Activated CD4-positive, alpha-beta T cell treated with anti-CD3 and anti-CD28 coated beads for 24 hours (primary cell): Measurements from ENCODE around the gene LATS1.

ENCODE experiments used
- DNase-seq, 2 donors: peaks; one replicate each; pipeline ENCODE4 v3.0.0-alpha.2; 2020; ENCODE audit warnings: low read depth in 2 of 2

The LATS1 gene

DNA sequence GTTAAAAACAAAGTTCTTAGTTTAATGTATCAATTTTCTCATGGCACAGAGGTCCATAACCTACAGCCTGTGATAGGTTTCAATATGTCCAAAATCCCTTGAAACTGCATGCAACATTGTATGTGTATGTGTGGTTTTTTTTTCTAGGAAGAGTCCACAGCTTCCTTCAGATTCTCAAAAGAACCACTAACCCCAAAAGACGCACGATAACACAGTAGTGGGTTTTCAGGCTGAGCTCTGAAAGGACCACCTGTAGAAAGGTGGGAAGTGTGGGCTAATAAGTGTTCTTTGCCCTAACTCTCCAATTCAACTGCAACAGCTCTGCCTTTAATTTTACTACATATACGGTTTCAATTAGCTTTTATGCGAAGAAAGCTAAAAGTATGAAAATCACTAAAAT, 57.9 kb downstream of the LATS1 start:
- no peak for DNase-seq

DNA sequence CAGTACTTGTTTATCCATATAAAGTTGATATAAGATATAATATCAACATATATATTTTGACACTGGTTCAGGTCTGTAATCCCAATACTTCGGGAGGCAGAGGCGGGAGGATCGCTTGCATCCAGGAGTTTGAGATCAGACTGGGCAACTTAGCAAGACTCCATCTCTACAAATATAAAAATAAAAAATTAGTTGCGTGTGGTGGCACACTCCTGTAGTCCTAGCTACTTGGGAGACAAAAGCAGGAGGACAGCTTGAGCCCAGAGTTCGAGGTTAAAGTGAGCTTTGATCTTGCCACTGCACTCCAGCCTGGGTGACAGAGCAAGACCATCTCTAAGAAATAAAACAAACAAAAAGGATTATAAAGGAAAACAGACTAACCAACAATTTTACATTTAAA, 60.5 kb downstream of the LATS1 start:
- no peak for DNase-seq

DNA sequence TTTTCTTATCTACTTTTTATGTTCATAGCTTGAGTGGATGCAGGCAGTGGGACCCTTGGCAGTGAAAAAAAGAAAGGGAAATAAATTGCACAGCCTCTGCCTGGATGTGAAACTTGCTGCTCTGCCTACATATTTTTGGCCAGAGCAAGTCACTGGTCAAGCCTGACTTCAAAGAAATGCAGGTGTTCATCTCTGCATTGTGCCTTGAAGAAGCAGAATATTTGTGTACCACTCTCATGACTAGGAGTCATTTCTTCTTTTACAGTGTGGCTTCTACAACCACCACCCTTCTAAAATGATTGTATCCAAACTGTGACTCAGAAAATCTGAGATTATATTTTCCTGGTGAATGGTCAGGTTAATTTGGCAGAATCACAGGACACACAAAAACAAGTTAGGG, 66.8 kb downstream of the LATS1 start:
- DNase-seq: no peak

DNA sequence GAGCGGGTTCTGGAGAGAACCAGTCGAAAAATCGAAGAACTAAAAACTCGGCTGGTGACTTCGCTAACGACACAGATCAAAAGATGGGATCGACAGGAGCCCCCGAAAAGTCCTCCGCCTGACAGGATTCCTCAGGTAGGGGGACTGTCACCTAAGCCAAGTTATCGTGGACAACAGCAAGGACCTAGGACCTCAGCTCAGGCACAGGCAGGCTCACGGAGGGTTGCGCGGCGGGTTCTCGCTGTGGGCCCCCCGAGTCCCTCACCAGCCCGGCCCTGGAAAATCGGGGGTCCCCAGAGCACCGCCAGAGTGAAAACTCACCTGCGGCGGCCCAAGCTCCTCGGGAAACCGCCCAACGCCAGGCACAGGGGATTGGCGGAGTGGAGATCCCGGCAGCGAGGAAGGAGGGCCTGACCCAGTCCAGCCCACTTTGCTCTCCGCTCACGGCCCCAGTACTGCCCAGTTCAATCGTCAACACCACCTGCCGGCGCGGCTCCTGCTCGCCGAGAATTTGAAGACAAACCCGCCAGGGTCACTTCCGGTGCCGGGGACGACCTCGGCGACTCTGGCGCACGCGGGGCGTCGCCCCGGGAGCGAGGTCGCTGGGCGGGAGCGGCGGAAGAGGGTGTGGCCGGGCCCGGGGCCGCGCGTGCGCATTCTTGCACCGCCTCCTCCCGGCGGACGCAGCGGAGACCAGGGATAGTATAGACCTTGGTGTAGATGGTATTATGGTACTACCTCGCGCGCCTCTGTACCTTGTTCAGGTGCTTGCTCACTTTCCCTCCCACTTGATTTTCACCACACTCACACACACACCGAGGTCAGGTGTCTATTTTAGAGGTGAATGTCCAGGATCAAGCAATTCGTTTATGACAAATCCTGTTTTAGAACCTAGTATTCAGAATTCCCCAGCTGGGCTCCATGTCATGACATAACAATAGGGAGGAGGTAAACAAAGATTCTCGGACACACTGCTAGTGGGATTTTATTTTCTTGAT, 69.5 kb downstream of the LATS1 start, which contains the start of gene KATNA1:
TSS of gene KATNA1 (minus strand) at position 567 of the 998 bp plus-strand sequence. CDS start 10,167 bp downstream, outside the sequence.
- DNase-seq: peak; percentile 82 to 86

DNA sequence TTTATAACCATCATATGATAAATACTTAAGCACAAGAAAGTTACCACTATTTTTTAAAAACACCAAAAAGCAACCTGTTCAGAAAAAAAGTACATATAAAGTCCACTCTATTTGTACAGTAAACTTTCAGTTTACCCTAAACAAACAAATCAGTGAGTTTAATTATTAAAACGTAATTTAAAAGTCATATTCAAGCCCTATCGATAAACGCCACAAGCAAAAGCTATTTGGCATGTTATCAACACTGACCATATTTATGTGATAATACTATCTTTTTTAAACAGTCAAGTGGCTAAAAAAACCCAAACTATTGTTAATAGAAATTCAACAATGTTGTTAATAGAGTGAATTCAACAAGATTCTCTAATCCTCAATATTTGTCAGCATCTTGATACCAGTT, 71.3 kb downstream of the LATS1 start:
- DNase-seq: no peak

DNA sequence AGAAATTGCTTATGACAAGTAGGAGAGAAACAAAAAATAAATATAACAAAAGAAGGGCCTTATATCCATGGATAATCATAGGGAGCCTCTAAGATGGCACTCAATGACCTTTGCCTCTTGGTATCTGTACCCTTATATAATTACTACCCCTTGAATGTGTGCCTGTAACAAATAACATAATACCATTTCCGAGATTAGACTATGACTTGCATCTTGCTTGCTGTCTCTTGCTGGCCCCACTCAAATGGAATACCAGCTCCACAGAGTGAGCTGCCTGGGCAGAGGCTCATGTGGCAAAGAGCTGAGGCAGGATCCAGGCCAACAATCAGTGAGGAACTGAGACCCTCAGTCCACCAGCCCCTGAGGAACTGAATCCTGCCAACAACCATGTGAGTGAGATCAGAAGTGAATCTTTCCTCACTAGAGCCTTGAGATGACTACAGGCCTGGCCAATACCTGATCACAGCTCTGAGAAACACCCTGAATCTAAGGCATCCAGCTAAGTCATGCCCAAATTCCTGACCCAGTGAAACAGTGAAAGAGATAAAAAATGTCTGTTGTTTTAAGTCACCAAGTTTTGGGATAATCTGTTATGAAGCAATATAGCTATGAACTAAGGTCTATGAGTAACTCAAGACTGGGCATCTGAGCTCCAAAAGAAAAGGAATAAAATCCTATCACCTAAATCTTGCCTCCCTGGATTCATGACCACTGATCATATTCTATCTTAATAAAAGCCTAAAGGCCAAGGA, 74.9 kb downstream of the LATS1 start:
- no peak for DNase-seq

DNA sequence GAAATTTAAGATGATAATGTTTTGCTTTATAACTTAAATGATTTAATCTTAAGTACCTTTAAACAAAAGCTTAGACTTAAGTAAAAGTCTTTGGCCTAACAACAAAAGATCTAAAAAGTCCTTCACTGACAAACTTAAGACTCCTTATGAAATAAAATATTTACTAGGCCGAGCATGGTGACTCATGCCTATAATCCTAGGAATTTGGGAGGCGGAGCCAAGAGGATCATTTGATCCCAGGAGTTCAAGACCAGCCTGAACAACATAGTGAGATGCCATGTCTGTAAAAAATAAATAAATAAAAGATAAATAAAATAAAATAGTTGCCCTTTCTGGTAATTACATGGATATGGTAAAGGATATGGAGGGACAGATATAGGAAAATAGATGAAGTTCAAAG, 81.8 kb downstream of the LATS1 start:
- DNase-seq: no peak

DNA sequence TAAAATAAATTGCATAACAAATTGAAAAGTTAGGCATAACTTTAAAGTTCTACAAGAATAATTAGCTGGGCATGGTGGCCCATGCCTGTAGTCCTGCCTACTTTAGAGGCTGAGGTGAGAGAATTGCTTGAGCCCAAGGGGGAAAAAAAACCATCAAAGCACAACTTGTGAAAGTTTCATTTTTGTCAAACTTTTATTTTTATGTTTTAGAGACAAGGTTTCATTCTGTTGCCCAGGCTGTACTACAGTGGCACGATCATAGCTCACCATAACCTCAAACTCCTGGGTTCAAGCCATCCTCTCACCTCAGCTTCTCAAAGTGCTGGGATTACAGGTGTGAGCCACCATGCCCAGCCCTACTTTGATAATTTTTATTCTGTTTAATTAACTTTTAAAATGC, 83.6 kb downstream of the LATS1 start:
- DNase-seq: no peak

DNA sequence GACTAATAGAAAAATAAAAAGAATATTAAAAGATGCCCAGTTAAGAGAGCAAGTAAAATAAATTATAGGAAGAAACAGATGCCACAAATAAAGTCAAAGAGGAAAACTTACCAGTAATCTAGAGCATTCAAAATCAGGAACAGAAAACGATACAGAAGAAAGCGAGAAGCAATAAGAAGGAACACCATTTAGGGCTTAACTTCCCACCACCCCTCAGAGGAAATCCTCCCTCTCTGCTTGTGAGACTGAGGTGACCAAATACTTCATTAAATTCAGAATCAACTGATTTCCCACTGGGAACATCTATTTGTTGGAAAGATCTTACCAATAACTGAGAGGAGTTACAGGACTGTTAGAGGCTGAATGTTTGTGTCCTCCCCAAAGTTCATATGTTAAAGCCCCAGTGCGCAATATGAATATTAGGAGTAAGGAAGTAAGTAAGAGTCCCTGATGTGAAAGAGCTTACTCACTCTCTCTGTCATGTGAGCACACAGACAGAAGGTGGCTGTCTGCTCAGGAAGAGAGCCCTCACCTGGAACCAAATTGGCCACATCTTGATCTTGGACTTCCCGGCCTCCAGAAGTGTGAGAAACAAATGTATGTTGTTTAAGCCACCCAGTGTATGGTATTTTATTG, 88.9 kb downstream of the LATS1 start:
- no peak for DNase-seq

DNA sequence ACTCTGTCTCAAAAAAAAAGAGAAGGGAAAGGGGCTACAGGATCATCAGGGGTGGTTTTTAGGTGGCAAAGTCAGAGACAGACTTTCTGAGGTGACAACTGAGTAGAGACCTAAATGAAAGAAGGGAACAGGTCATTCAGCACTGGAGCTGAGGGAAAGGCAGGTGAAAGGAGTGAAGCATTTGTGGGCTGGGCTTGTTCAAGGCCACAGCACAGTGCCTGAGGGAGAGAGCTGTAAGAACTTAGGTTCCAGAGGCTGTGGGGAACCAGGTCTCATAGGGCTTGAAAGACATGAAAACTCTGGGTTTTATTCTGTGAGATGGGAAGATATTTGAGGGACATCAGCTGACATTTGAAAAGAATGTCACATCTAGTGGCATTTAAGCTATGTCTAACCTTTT, 90.2 kb downstream of the LATS1 start:
- no peak for DNase-seq

DNA sequence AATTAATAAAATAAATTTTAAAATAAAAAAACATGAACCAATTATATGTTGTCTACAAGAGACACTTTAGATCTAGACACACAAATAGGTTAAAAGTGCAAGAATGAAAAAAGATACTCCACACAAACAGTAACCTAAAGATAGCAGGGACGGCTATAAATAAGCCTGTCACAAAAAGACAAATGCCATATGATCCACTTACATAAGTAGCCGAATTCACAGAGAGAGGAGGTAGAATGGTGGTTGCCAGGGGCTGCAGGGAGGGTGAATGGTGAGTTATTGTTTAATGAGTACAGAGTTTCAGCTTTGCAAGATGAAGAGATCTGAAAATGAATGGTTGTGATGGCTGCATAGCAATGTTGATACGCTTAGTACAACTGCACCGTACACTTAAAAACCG, 102.1 kb downstream of the LATS1 start:
- no peak for DNase-seq

DNA sequence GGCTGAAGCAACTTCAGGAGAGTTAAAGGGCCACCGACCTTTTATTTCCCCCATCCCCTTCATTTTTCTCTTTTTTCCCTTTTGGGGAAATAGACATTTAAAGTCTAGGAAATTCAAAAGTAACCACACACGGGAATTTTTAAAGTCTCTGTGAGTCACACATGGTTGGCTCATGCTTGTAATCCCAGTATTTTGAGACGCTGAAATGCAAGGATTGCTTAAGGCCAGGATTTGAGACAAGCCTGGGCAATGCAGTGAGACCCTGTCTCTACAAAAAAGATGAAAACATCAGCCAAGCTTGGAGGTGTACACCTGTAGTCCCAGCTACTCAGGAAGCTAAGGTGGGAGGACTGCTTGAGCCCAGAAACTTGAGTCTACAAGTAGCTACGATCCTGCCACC, 103.6 kb downstream of the LATS1 start:
- DNase-seq: no peak

DNA sequence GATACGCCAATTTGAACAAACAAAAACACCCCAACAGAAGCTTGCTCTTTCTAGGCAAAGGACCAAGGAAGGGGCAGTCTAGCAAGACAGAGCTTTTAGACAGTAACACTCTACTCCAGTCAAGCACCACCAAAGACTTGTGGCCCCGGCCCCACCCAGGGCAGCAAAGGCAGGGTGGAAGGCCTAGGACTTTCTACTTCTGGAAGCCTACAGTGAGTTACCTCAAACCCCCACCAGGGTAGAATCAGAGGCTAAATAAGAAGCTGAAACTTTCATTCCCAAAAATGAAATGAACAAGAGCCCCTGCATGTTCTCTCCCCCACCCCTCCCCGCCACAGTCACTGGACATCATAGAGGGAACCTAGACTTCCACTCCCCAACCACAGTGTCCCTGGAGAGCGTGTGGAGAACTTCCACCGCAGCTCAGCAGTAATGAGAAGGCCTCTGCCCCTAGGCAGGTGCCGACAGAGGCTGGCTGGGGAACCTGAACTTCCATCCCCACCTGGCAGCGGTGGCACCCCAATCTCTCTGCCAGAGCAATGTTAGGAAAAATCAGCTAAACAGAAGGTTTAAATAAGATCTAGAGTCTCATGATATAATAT, 109.4 kb downstream of the LATS1 start:
- DNase-seq: no peak
